Activated CD8-positive, alpha-beta memory T cell treated with anti-CD3 and anti-CD28 coated beads, Interleukin-2, amount 10 ng/mL, durations not matched to agents 7 days and 5 days (primary cell): Measurements from ENCODE around the gene ATF5. TPM values are rescaled to one million over a fixed set of nuclear protein-coding genes. Genes with fewer than 3 reads are reported as not detected.

Source experiments
- ATAC-seq: fragments of 150-1000 bp; cut with Tn5 transposase; one replicate; pipeline ENCODE4 v1.10.0; 2021; ENCODE audit warnings: moderate library complexity
- CTCF ChIA-PET: fragments of 350-600 bp; sonication (Branson Sonifier 250); formaldehyde crosslinking; loops from one replicate; lab custom pipeline; 2021; ENCODE audit warnings: antibody characterized with exemption; lab: Charles Lee
- DNase-seq: peaks from one replicate; pipeline ENCODE4 v3.0.0-alpha.2; 2020
- H3K27ac Mint-ChIP-seq: one replicate; pipeline ENCODE4 v1.8.0; 2021; ENCODE audit warnings: mild to moderate bottlenecking, mixed read lengths
- H3K27me3 Mint-ChIP-seq: one replicate; pipeline ENCODE4 v1.8.0; 2021; ENCODE audit warnings: mixed read lengths
- H3K36me3 Mint-ChIP-seq: one replicate; pipeline ENCODE4 v1.8.0; 2021; ENCODE audit warnings: mild to moderate bottlenecking, mixed read lengths
- H3K4me1 Mint-ChIP-seq: one replicate; pipeline ENCODE4 v1.8.0; 2021; ENCODE audit warnings: mixed read lengths
- H3K4me3 Mint-ChIP-seq: one replicate; pipeline ENCODE4 v1.8.0; 2021; ENCODE audit warnings: mild to moderate bottlenecking, moderate library complexity, mixed read lengths
- H3K9me3 Mint-ChIP-seq: one replicate; pipeline ENCODE4 v1.8.0; 2022; ENCODE audit warnings: low read depth, mixed read lengths
- total RNA-seq, 2 experiments: library from RNA; stranded (reverse); gene quantifications; one replicate each; pipeline ENCODE4 v1.2.3, GENCODE V29; 2021

Gene ATF5
- total RNA-seq, result 10 to 100 TPM in 1 of 2 experiments, 1 to 10 TPM in 1; 8.4 to 13.7 TPM

- Mint-ChIP-seq H3K27ac (peak within 1 kb of the TSS; percentile 93), H3K36me3 (peaks cover 40% of the 10 kb centered on the region), H3K27me3 (no peaks in the 10 kb centered on the region), H3K4me3 (peak within 1 kb of the TSS; percentile 98), H3K9me3 (no peaks in the 10 kb centered on the region), H3K4me1 (peaks cover 64% of the 10 kb centered on the region)
- peak; percentile 61 for ATAC-seq
- CTCF ChIA-PET, result interaction anchor here (1.0 to 2.5 kb wide), 5 partner anchors 9 to 253 kb away, joined by 4 to 9 read pairs (median 5); no protein-coding TSS in a partner anchor
- DNase-seq, result peak; percentile 93
These were observed at the start of gene ATF5, which contains the start of gene NUP62 for GRCh38 chr19:49929121-49929610. TSS of gene ATF5 (plus strand) at chr19:49929205. CDS start at chr19:49930851, 1,646 bp downstream. TSS of gene NUP62 (minus strand) at chr19:49929504. CDS start at chr19:49909807, 19,697 bp downstream.

- H3K27ac Mint-ChIP-seq, result no peak overlapping the region
- H3K27me3 Mint-ChIP-seq, result no peaks in the 10 kb centered on the region
- no peaks in the 10 kb centered on the region for H3K9me3 Mint-ChIP-seq
- DNase-seq, result no peak
- H3K4me1 Mint-ChIP-seq, result peaks cover 29% of the 10 kb centered on the region
- H3K36me3 Mint-ChIP-seq, result peaks cover 12% of the 10 kb centered on the region
- peak overlapping the region; percentile 9 for H3K4me3 Mint-ChIP-seq
- ATAC-seq, result no peak
- CTCF ChIA-PET, result interaction anchor here (1.5 kb wide), 1 partner anchor 11 kb away, joined by 8 read pairs; no protein-coding TSS in a partner anchor
These were observed 49.6 kb upstream of the ATF5 start for GRCh38 chr19:49879243-49879963.

- Mint-ChIP-seq H3K27me3 (no peaks in the 10 kb centered on the region), H3K4me3 (no peak overlapping the region), H3K4me1 (peaks cover 21% of the 10 kb centered on the region), H3K36me3 (peaks cover 12% of the 10 kb centered on the region), H3K27ac (no peak overlapping the region), H3K9me3 (no peaks in the 10 kb centered on the region)
- no peak for DNase-seq
- CTCF ChIA-PET, result interaction anchor here (1.5 kb wide), 1 partner anchor 10 kb away, joined by 8 read pairs; no protein-coding TSS in a partner anchor
- ATAC-seq, result no peak
These were observed 48.7 kb upstream of the ATF5 start for GRCh38 chr19:49880162-49880869.

- CTCF ChIA-PET, result interaction anchor here (1.0 kb wide), 1 partner anchor 9 kb away, joined by 5 read pairs; no protein-coding TSS in a partner anchor
- H3K27ac Mint-ChIP-seq, result no peak overlapping the region
These were observed 47.8 kb upstream of the ATF5 start for GRCh38 chr19:49881186-49881585.

GRCh38 chr19:49881672-49882394, 47.2 kb upstream of the ATF5 start:
- Mint-ChIP-seq H3K4me1 (peaks cover 16% of the 10 kb centered on the region), H3K9me3 (no peaks in the 10 kb centered on the region), H3K27me3 (no peaks in the 10 kb centered on the region), H3K36me3 (peaks cover 12% of the 10 kb centered on the region), H3K4me3 (no peak overlapping the region), H3K27ac (no peak overlapping the region)
- no peak for DNase-seq
- CTCF ChIA-PET, result interaction anchor here (1.0 kb wide), 1 partner anchor 8 kb away, joined by 5 read pairs; no protein-coding TSS in a partner anchor
- no peak for ATAC-seq

More at GRCh38 chr19:49881186-49881585, 47.8 kb upstream of the ATF5 start:
- Mint-ChIP-seq H3K9me3 (no peaks in the 10 kb centered on the region), H3K27me3 (no peaks in the 10 kb centered on the region), H3K36me3 (peaks cover 12% of the 10 kb centered on the region), H3K4me1 (peaks cover 16% of the 10 kb centered on the region), H3K4me3 (no peak overlapping the region)
- DNase-seq, result no peak
- ATAC-seq, result no peak

- Mint-ChIP-seq H3K4me1 (peaks cover 16% of the 10 kb centered on the region), H3K4me3 (no peak overlapping the region), H3K9me3 (no peaks in the 10 kb centered on the region), H3K27ac (no peak overlapping the region), H3K27me3 (no peaks in the 10 kb centered on the region), H3K36me3 (peaks cover 12% of the 10 kb centered on the region)
- CTCF ChIA-PET, result no interaction called here
- ATAC-seq, result no peak
- DNase-seq, result no peak
These were observed 46.4 kb upstream of the ATF5 start for GRCh38 chr19:49882643-49883042.

- Mint-ChIP-seq H3K4me1 (peaks cover 14% of the 10 kb centered on the region), H3K4me3 (no peak overlapping the region), H3K9me3 (no peaks in the 10 kb centered on the region), H3K36me3 (peaks cover 12% of the 10 kb centered on the region), H3K27ac (no peak overlapping the region), H3K27me3 (no peaks in the 10 kb centered on the region)
- CTCF ChIA-PET, result no interaction called here
- DNase-seq, result no peak
- ATAC-seq, result no peak
These were observed 45.9 kb upstream of the ATF5 start for GRCh38 chr19:49883094-49883493.

GRCh38 chr19:49884109-49884508, 44.9 kb upstream of the ATF5 start:
- no peaks in the 10 kb centered on the region for H3K9me3 Mint-ChIP-seq
- no peak overlapping the region for H3K27ac Mint-ChIP-seq
- H3K27me3 Mint-ChIP-seq, result no peaks in the 10 kb centered on the region
- DNase-seq, result no peak
- CTCF ChIA-PET, result interaction anchor here (0.7 kb wide), 1 partner anchor 9 kb away, joined by 3 read pairs; no protein-coding TSS in a partner anchor
- no peak for ATAC-seq
- H3K4me3 Mint-ChIP-seq, result no peak overlapping the region
- peaks cover 4% of the 10 kb centered on the region for H3K4me1 Mint-ChIP-seq
- peaks cover 12% of the 10 kb centered on the region for H3K36me3 Mint-ChIP-seq

- H3K27me3 Mint-ChIP-seq, result no peaks in the 10 kb centered on the region
- no peak overlapping the region for H3K4me3 Mint-ChIP-seq
- H3K36me3 Mint-ChIP-seq, result peaks cover 11% of the 10 kb centered on the region
- CTCF ChIA-PET, result interaction anchor here (0.7 kb wide), 1 partner anchor 8 kb away, joined by 3 read pairs; no protein-coding TSS in a partner anchor
- H3K27ac Mint-ChIP-seq, result no peak overlapping the region
- DNase-seq, result no peak
- no peak for ATAC-seq
- no peaks in the 10 kb centered on the region for H3K9me3 Mint-ChIP-seq
- H3K4me1 Mint-ChIP-seq, result peaks cover 2% of the 10 kb centered on the region
These were observed 44.2 kb upstream of the ATF5 start for GRCh38 chr19:49884760-49885159.

GRCh38 chr19:49887037-49887664, 41.9 kb upstream of the ATF5 start:
- DNase-seq (no peak), ATAC-seq (no peak)
- H3K9me3 Mint-ChIP-seq, result no peaks in the 10 kb centered on the region
- no peak overlapping the region for H3K27ac Mint-ChIP-seq
- peaks cover 7% of the 10 kb centered on the region for H3K36me3 Mint-ChIP-seq
- CTCF ChIA-PET, result no interaction called here
- no peaks in the 10 kb centered on the region for H3K27me3 Mint-ChIP-seq
- H3K4me1 Mint-ChIP-seq, result peaks cover 7% of the 10 kb centered on the region
- H3K4me3 Mint-ChIP-seq, result no peak overlapping the region

GRCh38 chr19:49887665-49888509, 41.1 kb upstream of the ATF5 start:
- CTCF ChIA-PET, result no interaction called here
- Mint-ChIP-seq H3K4me3 (no peak overlapping the region), H3K27ac (no peak overlapping the region), H3K4me1 (peaks cover 7% of the 10 kb centered on the region), H3K36me3 (peaks cover 7% of the 10 kb centered on the region), H3K9me3 (no peaks in the 10 kb centered on the region), H3K27me3 (no peaks in the 10 kb centered on the region)
- ATAC-seq, result no peak
- no peak for DNase-seq

- H3K27me3 Mint-ChIP-seq, result no peaks in the 10 kb centered on the region
- DNase-seq (no peak), ATAC-seq (no peak)
- no peak overlapping the region for H3K4me3 Mint-ChIP-seq
- H3K4me1 Mint-ChIP-seq, result peaks cover 7% of the 10 kb centered on the region
- H3K27ac Mint-ChIP-seq, result no peak overlapping the region
- CTCF ChIA-PET, result interaction anchor here (1.2 kb wide), 1 partner anchor 248 kb away, joined by 3 read pairs; no protein-coding TSS in a partner anchor
- peaks cover 2% of the 10 kb centered on the region for H3K36me3 Mint-ChIP-seq
- no peaks in the 10 kb centered on the region for H3K9me3 Mint-ChIP-seq
These were observed 40.5 kb upstream of the ATF5 start for GRCh38 chr19:49888510-49888824.
